ENCODE data around the gene PPM1L.

The PPM1L gene

GRCh38 chr3:161108840-161109239 lies 352.8 kb downstream of the PPM1L start:
- no peak for TF ChIP-seq CTCF (conservative IDR thresholded peaks at IDR 0.05)
- no peak overlapping the region for H3K27ac ChIP-seq

- no peak for TF ChIP-seq CTCF (conservative IDR thresholded peaks at IDR 0.05)
- no peak overlapping the region for H3K27ac ChIP-seq
These were observed 361.6 kb downstream of the PPM1L start for GRCh38 chr3:161117646-161118045.

GRCh38 chr3:161126495-161126894 lies 370.5 kb downstream of the PPM1L start:
- no peak overlapping the region for H3K27ac ChIP-seq
- TF ChIP-seq CTCF (conservative IDR thresholded peaks at IDR 0.05): no peak
